Measurements from ENCODE around the gene ADD3. TPM values are rescaled to one million over a fixed set of nuclear protein-coding genes. Genes with fewer than 3 reads are reported as not detected.

Gene ADD3
- total and polyA plus RNA-seq, 9 donors = 65.3 to 110 (median 81.0) TPM

DNA sequence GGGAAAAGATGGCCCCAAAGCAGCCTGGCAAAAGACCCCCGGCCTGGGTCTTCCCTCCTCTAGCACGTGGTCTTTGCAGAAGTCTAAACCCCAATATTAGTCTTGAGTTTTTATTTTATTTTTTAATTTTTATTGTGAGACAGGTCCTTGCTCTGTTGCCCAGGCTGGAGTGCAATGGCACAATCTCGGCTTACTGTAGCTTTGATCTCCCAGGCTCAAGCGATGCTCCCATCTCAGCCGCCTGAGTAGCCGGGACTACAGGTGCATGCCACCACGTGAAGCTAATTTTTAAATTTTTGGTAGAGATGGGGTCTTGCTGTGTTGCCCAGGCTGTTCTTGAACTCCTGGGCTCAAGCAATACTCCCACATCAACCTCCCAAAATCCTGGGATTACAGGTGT lies 159.4 kb downstream of the ADD3 start:
- no peak overlapping the region for H3K4me3 ChIP-seq
- H3K27me3 ChIP-seq = no peaks in the 10 kb centered on the region
- intact Hi-C loops (cut with DNase I) = loop anchor here in 1 of 4 donors (5.0 kb wide), 1 partner anchor 35 kb away; no protein-coding TSS in a partner anchor
- WGBS, 3 donors = 91 to 95% (median 94%) methylated on average over 7 of the region's 7 CpGs
- no peaks in the 10 kb centered on the region for H3K4me1 ChIP-seq (ENCODE audit: insufficient read depth)
- TF ChIP-seq CTCF (IDR thresholded peaks at IDR 0.05) = no peak
- TF ChIP-seq EP300 (IDR thresholded peaks at IDR 0.05) = no peak
- no peak for TF ChIP-seq POLR2A (IDR thresholded peaks at IDR 0.05)
- no peak for DNase-seq
- no peaks in the 10 kb centered on the region for H3K36me3 ChIP-seq
- no peak overlapping the region for H3K27ac ChIP-seq
- no peaks in the 10 kb centered on the region for H3K9me3 ChIP-seq

DNA sequence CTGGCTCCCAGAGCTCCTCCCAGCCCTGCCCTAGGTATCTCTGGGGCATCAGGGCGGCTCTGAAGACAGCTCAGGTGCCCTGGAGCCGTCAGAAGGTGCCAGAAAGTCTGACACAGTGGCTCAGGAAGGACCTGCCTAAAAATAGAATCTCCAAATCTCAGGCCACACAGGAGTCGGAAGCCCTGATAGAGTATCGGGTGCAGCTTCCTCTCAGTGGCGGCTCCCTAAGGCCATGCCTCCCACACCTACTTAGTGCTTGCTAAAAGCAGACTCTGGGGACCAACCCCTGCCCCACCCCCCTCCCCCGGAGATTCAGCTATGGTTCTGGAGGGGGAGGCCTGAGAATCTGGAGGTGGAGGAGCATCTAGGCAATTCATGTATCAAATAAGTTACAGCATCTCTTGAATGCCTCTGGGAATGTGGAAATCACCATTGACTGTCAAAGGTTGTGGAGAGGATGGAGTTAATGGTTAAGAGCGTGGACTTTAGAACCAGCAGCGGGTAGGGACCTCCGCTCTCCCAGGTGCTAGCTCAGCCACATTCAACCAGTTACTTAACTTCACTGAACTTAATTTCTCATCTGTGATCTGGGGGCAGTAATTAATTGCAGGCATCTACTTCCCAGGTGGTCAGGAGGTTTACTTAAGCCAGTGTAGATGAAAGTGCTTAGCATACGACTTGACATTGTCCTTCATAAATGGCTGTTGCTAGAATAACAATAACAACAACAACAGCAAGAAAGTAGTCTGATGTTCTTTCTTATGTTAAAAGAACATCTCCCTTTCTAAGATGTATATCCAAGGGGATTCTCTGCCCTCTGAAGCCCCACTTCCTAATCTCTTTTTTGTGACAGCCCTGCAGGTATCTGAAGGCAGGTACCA lies 161.1 kb downstream of the ADD3 start:
- intact Hi-C loops (cut with DNase I) = loop anchor here in 1 of 4 donors (5.0 kb wide), 1 partner anchor 33 kb away; no protein-coding TSS in a partner anchor
- H3K4me1 ChIP-seq (ENCODE audit: insufficient read depth) = no peaks in the 10 kb centered on the region
- H3K4me3 ChIP-seq = no peak overlapping the region
- no peak overlapping the region for H3K27ac ChIP-seq
- H3K27me3 ChIP-seq = no peaks in the 10 kb centered on the region
- H3K9me3 ChIP-seq = no peaks in the 10 kb centered on the region
- H3K36me3 ChIP-seq = no peaks in the 10 kb centered on the region
- DNase-seq = no peak
- TF ChIP-seq CTCF (IDR thresholded peaks at IDR 0.05) (no peak), EP300 (IDR thresholded peaks at IDR 0.05) (no peak), POLR2A (IDR thresholded peaks at IDR 0.05) (no peak)
- WGBS, 3 donors = 15 to 20% (median 18%) methylated on average over 10 of the region's 10 CpGs

DNA sequence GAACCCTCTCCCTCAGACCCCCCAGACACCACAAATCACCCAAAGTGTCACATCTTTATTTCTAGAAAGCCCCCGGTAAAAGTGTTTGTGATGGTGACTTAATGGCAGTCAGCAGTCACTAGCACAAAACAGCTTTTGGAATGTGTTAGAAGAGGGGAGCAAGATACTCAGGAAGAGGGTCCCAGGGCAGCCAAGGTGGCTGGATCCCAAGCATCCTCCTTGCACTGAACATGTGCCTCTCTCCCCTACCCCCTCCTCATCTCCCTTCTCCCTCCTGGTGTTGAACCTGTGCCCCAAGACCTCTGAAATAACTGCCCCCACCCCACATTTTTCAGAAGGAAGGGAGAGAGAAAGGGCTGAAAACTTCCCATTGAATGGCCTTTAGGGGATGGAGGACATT lies 161.8 kb downstream of the ADD3 start:
- no peaks in the 10 kb centered on the region for H3K27me3 ChIP-seq
- H3K36me3 ChIP-seq = no peaks in the 10 kb centered on the region
- 31 to 58% (median 51%) methylated on average over 1 of the region's 1 CpG for whole genome bisulfite sequencing, 3 donors
- H3K27ac ChIP-seq = no peak overlapping the region
- no peak overlapping the region for H3K4me3 ChIP-seq
- no peaks in the 10 kb centered on the region for H3K9me3 ChIP-seq
- TF ChIP-seq CTCF (IDR thresholded peaks at IDR 0.05) (no peak), EP300 (IDR thresholded peaks at IDR 0.05) (no peak), POLR2A (IDR thresholded peaks at IDR 0.05) (no peak)
- intact Hi-C loops (cut with DNase I) = loop anchor here in 1 of 4 donors (5.0 kb wide), 1 partner anchor 33 kb away; no protein-coding TSS in a partner anchor
- H3K4me1 ChIP-seq (ENCODE audit: insufficient read depth) = no peaks in the 10 kb centered on the region
- no peak for DNase-seq

DNA sequence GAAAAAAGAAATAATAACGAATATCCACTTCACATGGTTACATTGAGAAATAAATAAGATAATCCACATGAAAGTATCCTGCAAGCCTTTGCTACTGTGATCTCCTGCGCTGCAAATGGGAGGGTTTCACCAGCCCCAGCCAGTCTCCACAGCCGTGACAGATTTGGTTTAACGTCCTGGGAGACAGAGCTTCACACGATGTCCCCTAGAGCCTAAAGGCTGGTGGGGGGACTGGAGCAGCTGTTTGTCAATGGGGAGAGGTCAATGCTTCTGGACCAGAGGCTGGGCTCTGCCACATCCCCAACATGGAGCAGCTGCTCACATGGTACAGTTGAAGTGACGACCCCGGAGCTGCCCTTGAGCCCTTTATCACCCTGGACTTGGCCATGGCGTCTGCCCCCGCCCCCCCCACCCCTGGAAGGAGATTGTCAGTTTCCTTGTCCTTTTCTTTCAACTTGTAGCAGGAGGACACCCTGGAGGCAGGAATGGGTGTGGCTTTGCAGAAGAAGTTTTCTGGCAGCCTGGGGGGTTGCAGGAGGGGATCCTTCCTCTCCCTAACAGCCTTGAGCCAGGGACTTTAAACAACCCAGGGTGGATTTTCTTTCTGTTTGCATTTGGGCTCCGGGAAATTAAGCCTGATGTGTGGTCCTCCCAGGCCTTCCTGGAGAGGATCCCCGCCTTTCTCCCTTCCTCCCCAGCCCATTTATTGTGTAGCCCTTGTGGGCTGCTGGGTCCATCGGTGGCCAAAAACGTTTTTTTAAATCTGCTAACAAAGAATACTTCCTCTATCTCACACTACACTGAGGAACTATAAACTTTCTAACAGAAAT lies 162.6 kb downstream of the ADD3 start:
- H3K4me1 ChIP-seq (ENCODE audit: insufficient read depth) = no peaks in the 10 kb centered on the region
- WGBS, 3 donors = 5 to 8% (median 6%) methylated on average over 13 of the region's 13 CpGs
- no peak for TF ChIP-seq EP300 (IDR thresholded peaks at IDR 0.05)
- TF ChIP-seq POLR2A (IDR thresholded peaks at IDR 0.05) = no peak
- no peak for TF ChIP-seq CTCF (IDR thresholded peaks at IDR 0.05)
- no peaks in the 10 kb centered on the region for H3K36me3 ChIP-seq
- no peak overlapping the region for H3K27ac ChIP-seq
- H3K4me3 ChIP-seq = no peak overlapping the region
- no peaks in the 10 kb centered on the region for H3K27me3 ChIP-seq
- no peaks in the 10 kb centered on the region for H3K9me3 ChIP-seq
- no peak for DNase-seq
- intact Hi-C loops (cut with DNase I) = no loop called here

Data from ovary (tissue), 9 donors.